HL-60 (cell line): Measurements from ENCODE around the gene SLC30A3.

Source experiments
- POLR2AphosphoS5 ChIP-seq: IDR thresholded peaks from 2 replicates; pipeline ENCODE4 v1.6.1; 2012; ENCODE audit warnings: low read depth
- TF ChIP-seq, protein P1 (sequence below): IDR thresholded peaks from one replicate; pipeline ENCODE4 v1.5.1; 2011; ENCODE audit warnings: low read length, control low read depth, inconsistent platforms; ENCODE audit not compliant: insufficient read depth
- TF ChIP-seq, protein P2 (sequence below): IDR thresholded peaks from 2 replicates; pipeline ENCODE4 v1.6.1; 2012; ENCODE audit warnings: low read depth; ENCODE audit not compliant: insufficient replicate concordance

DNA sequence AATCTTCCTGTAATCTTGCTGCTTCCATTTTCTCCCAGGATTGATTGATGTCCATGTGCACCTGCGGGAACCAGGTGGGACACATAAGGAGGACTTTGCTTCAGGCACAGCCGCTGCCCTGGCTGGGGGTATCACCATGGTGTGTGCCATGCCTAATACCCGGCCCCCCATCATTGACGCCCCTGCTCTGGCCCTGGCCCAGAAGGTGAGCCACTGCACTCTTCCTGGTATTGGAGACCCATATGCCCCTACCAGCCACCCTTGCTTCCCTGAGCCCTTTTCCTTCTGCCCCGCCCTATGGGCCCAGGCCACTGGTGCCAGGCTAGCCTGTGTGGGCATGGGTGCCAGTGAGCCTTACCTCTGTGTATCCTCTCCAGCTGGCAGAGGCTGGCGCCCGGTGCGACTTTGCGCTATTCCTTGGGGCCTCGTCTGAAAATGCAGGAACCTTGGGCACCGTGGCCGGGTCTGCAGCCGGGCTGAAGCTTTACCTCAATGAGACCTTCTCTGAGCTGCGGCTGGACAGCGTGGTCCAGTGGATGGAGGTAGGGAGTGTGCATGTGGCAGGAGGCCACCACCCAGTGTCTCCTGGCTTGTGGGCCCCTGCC, 25.4 kb downstream of the SLC30A3 start:
- TF ChIP-seq, protein P1, sequence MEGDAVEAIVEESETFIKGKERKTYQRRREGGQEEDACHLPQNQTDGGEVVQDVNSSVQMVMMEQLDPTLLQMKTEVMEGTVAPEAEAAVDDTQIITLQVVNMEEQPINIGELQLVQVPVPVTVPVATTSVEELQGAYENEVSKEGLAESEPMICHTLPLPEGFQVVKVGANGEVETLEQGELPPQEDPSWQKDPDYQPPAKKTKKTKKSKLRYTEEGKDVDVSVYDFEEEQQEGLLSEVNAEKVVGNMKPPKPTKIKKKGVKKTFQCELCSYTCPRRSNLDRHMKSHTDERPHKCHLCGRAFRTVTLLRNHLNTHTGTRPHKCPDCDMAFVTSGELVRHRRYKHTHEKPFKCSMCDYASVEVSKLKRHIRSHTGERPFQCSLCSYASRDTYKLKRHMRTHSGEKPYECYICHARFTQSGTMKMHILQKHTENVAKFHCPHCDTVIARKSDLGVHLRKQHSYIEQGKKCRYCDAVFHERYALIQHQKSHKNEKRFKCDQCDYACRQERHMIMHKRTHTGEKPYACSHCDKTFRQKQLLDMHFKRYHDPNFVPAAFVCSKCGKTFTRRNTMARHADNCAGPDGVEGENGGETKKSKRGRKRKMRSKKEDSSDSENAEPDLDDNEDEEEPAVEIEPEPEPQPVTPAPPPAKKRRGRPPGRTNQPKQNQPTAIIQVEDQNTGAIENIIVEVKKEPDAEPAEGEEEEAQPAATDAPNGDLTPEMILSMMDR, result no peak
- TF ChIP-seq POLR2AphosphoS5, result no peak
- TF ChIP-seq, protein P2, sequence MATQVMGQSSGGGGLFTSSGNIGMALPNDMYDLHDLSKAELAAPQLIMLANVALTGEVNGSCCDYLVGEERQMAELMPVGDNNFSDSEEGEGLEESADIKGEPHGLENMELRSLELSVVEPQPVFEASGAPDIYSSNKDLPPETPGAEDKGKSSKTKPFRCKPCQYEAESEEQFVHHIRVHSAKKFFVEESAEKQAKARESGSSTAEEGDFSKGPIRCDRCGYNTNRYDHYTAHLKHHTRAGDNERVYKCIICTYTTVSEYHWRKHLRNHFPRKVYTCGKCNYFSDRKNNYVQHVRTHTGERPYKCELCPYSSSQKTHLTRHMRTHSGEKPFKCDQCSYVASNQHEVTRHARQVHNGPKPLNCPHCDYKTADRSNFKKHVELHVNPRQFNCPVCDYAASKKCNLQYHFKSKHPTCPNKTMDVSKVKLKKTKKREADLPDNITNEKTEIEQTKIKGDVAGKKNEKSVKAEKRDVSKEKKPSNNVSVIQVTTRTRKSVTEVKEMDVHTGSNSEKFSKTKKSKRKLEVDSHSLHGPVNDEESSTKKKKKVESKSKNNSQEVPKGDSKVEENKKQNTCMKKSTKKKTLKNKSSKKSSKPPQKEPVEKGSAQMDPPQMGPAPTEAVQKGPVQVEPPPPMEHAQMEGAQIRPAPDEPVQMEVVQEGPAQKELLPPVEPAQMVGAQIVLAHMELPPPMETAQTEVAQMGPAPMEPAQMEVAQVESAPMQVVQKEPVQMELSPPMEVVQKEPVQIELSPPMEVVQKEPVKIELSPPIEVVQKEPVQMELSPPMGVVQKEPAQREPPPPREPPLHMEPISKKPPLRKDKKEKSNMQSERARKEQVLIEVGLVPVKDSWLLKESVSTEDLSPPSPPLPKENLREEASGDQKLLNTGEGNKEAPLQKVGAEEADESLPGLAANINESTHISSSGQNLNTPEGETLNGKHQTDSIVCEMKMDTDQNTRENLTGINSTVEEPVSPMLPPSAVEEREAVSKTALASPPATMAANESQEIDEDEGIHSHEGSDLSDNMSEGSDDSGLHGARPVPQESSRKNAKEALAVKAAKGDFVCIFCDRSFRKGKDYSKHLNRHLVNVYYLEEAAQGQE, result no peak
